Gastrocnemius medialis (tissue), 4 donors: Measurements from ENCODE around the gene RRP1.

ENCODE experiments used
- POLR2A ChIP-seq, 2 donors: fragments of 450-650 bp; IDR thresholded peaks; one replicate each; pipeline ENCODE4 v1.6.1; 2017; ENCODE audit warnings: antibody characterized with exemption in 2 of 2, mild to moderate bottlenecking in 2 of 2, moderate library complexity in 2 of 2
- TF ChIP-seq, protein P1 (sequence below), 5 experiments: fragments of 450-650 bp in 3 of 5; fragments of 200-600 bp in 2 of 5; sonication (generic) in 2 of 5; IDR thresholded peaks in 4 of 5; conservative IDR thresholded peaks in 1 of 5; 1 replicate in 4 of 5; 2 replicates in 1 of 5; pipeline ENCODE4 v1.5.1; 2016 to 2019; ENCODE audit warnings: antibody characterized with exemption in 5 of 5, mild to moderate bottlenecking in 3 of 5, moderate library complexity in 3 of 5

DNA sequence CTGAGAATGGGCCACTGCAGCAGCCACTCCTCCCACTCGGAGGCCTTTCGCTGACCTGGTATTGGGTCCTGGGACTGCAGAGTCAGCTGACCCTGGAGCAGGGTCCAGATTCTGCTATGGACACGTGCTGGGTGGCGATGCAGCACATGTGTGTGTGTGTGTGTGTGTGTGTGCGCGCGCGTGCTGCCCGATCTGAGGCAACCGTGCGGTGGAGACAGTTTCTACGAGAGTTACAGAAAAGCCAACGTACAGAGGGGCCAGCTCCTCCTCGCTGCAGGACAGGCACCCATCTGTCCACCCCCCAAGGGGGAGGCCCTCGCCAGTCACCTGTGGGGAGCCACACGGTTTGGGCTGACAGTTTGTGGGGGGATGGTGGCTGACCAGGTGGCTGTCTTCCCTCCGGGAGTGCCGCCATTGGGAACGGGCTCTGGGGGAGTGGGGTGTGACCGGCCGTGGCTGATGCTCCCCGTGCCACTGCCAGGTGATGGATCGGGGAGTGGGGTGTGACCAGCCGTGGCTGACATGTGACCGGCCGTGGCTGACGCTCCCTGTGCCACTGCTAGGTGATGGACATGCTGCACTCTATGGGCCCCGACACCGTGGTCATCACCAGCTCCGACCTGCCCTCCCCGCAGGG, 37.3 kb upstream of the RRP1 start:
- TF ChIP-seq, protein P1, sequence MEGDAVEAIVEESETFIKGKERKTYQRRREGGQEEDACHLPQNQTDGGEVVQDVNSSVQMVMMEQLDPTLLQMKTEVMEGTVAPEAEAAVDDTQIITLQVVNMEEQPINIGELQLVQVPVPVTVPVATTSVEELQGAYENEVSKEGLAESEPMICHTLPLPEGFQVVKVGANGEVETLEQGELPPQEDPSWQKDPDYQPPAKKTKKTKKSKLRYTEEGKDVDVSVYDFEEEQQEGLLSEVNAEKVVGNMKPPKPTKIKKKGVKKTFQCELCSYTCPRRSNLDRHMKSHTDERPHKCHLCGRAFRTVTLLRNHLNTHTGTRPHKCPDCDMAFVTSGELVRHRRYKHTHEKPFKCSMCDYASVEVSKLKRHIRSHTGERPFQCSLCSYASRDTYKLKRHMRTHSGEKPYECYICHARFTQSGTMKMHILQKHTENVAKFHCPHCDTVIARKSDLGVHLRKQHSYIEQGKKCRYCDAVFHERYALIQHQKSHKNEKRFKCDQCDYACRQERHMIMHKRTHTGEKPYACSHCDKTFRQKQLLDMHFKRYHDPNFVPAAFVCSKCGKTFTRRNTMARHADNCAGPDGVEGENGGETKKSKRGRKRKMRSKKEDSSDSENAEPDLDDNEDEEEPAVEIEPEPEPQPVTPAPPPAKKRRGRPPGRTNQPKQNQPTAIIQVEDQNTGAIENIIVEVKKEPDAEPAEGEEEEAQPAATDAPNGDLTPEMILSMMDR (IDR thresholded peaks at IDR 0.05 in 4 of 5, conservative IDR thresholded peaks at IDR 0.05 in 1 of 5): no peak
- no peak for TF ChIP-seq POLR2A (IDR thresholded peaks at IDR 0.05)
